Midbrain (tissue), 1 donor: ENCODE measurements around the gene GRK5.

Source experiments
- DNase-seq: peaks from one replicate; lab custom pipeline; 2025; lab: John Stamatoyannopoulos, UW

GRK5 gene

GRCh38 chr10:119360181-119360921, 153.0 kb downstream of the GRK5 start:
- no peak for DNase-seq

DNA sequence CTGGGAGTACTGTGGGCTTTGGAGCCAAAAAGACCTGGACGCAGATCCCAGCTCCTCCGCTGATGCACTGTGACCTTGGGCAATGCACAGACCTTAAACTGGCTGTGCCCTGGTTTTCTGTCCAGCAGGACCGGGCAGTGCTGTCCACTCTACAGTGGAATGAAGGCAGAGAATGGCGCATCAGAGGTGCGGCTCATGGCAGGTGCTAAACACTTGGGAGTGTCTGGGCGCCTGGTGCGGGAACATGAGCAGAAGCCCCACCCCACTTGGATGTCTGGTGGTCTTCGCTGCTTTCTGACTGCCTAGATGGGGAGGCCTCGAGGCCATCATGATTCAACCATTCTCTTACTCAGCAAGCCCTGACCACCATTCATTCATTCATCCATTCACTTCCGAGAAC, 153.7 kb downstream of the GRK5 start:
- DNase-seq = no peak

DNA sequence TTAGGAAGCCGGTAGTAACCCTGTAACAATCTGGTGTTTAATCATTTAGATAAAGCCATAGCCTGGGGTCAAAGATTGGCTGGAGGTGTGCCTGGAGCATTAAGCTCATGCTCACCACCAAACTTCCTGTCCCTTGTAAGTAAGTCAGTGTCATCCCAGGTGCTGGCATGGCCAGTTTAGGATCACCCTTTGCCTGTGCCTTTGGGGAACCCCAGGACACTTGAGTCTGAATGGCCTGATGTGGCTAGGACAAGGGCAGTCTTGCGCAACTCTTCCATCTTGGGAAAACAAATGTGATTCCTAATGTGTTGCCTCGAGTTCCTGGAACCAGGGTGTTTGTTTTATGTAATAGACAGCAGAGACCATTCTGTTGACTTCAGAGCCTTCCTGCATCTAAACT, 154.8 kb downstream of the GRK5 start:
- no peak for DNase-seq

DNA sequence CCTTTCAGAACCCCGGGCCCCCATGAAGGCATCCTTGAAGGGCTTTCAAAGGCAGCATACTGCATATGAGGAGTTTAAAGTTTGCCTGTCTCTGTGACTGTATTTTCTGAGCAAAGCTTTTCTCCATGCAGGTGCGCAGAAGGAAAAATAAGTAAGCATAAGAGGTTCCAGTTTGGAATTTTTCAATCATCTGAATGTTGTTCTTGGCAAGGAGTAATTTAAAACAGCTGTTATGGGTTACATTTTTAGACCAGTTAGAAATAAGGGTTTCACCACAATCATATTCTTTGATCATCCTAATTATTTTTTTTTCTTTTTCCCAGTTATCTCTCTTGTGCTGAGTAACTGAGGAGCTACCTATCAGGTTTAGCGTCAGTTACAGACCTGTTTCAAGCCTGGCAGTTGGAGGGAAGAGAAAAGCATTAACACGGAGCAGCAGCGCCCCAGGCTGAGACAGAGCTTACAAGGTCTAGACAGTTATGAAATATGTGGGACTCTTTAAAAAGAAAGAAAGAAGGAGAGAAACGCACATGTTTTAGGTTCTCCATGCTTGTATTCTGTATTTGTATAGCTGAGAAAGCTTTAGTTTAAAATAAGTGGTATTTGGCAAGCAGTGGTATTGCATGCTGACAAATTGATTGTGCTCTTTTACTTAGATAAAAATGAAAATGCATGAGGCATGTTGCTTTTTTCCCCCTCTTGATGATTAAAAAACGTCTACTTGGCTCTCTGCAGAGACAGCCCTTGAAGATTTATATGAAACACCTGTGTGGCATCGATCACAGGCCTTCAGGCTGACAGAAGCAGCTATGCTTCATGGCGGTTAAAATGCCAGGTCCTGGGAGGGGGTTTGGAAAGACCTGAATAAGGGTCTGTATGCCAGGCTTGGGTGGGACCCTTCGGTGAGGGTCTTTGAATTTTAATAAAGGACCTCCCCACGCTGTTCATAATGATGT, 157.6 kb downstream of the GRK5 start:
- DNase-seq = no peak

DNA sequence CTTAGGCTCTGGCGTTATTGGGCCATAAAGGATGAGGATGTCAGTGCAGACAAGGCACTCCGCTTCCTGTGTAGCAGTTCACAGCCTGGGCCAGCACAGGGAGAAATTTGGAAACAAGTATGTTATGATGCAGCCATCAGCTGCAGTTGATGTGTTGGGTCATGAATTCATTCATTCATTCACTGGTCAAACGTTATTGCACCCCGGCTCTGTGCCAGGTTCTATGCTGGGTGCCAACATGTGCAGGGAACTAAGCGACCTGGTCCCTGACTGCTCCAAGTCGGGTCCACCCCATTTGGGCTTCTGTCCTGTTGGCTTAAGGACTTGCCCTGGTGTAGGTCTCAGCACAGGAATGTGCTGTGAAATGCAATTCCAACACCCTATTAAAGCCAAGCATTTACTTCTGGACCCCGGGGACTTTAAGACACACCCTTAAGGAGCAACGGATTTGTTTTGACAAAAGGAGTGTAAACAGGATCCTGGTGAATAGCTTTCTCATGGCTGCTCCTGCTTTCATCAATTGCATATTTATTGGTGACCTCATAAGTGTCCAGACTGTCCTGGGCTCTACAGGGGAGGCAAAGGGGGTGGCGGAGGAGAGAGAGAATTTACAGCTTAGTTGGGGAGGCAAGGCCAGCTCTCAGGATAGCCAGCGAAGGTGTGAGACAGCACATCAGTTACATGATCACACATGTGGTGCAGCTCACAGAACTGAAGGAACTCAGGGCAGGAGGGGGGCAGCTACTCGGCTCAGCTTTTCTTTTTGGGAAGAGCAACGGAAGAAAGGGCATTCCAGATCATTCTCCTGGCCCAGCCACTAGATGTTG, 158.6 kb downstream of the GRK5 start:
- no peak for DNase-seq

DNA sequence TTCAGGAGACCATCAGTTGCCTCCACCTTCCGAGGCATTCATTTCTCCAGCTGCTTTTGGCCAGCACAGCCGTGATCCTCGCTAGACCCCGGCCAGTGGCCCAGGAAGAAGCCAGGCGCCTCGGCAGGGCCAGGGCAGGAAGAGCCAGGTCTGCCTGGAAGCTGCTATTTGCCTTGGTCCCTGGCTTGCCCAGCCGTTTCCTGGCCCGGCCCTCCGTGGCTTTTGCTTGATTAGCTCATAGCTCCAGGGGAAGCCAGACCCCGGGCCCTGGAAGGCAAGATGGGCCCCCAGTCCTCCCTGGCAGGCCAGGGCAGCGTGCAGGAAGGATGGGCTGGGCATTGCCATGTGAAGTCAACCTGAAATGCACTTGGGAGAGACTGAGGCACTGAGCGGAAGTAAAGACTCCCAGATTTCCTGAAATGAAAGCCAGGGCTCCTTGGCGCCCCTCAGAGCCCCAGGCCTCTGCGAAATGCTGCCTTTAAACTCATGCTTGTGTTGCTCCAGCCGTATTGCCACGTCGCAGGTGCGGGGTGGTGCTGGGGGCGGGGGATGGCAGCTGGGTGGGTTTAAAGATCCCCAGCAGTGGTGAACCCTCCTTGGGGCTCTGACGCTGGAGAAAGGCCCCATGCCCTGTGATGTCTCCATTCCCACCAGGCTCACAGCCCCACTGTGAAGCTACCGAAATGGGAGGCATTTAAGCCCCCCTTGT, 160.6 kb downstream of the GRK5 start:
- no peak for DNase-seq

DNA sequence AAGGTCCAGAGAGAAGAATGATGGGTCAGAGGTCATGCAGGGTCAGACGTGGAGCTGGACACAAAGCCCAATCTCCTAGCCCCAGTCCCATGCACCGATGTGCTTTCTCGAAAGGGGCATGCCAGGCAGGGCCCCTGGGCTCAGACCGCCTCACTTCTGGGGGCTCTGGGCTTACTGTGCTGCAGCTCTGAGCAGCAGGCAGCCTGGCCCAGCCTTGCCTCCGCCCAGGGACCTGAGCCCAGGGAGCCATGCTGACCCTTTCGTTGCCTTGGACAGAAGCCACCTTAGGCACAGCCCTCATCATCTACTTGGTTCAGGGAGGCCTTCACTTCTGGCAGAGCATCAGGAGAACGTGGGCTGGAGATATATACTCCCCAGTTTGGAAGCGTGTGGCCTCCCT, 161.2 kb downstream of the GRK5 start:
- DNase-seq = no peak

GRCh38 chr10:119368991-119369869, 161.9 kb downstream of the GRK5 start:
- no peak for DNase-seq

DNA sequence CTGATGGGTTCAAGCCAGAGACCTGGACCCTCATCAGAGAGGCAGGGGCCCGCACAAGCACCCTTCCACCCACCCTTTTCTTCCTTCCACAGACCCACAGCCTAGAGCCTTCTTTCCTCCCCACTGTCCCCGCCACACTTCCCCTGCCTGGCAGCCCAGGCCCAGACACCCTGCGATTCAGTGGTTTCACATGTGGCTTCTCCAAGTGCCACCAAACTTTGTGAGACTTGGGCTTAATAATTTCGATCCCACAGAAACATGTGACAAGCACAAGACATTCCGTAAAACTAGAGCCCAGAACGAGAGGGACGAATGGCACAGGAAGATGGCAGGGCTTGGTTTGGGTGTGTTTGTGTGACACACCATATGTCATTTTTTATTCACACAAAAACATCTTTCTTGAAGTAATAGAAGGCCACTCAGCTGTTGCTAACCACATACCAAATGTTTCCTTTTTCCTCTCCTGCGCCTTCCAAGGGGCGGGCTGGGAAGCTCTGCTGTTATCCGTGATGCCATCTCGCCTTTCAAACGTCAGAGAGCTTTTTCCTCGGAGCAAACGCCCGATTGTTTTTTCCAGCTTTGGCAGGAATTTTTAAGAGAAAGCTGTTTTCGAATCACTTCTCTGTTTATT, 162.9 kb downstream of the GRK5 start:
- no peak for DNase-seq

GRCh38 chr10:119370972-119371703, 163.8 kb downstream of the GRK5 start:
- DNase-seq = no peak

DNA sequence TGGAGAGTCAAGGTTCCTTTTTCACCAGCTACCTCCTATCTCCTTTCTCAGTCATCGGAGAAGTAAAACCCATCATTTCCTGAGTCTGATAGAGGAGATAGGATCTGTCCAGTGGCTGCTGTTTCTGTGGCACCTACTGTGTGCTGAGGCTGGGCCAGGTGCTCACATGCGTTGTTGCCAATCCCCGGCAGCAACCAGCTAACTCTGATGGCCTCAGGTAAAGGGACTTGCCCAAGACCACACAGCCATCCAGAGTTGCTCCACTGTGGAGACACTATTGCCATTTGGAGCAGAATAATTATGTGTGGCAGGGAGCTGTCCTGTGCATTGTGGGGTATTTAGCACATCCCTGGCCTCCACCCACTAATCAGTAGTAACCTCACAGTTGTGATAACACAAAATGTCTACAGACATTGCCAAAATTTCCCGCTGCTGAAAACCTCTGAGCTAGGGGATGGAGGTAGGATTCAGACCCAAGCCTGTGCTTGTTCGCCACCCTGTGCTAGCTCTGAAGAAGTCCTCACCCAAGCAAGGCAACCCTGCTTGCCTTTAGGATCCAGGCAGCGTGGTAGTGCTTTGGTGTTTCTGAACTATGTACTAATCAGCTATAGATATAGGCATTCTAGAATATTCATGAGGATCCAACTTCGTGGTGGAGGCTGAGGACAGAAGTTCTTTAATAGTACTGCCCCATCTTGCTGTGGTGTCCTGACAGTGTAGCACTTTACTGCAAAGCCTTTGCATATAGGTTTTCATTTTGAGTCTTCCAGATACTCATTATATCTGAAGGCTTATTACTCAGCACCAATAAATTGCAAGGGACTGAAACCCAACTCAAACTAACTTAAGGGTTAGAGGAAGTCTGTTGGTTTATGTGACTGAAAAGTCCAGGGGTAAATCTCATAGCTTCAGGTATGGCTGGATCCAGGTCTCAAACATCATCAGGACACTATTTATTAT, 164.6 kb downstream of the GRK5 start:
- no peak for DNase-seq

GRCh38 chr10:119373294-119374102, 166.1 kb downstream of the GRK5 start:
- no peak for DNase-seq

GRCh38 chr10:119374236-119374635, 166.9 kb downstream of the GRK5 start:
- no peak for DNase-seq

DNA sequence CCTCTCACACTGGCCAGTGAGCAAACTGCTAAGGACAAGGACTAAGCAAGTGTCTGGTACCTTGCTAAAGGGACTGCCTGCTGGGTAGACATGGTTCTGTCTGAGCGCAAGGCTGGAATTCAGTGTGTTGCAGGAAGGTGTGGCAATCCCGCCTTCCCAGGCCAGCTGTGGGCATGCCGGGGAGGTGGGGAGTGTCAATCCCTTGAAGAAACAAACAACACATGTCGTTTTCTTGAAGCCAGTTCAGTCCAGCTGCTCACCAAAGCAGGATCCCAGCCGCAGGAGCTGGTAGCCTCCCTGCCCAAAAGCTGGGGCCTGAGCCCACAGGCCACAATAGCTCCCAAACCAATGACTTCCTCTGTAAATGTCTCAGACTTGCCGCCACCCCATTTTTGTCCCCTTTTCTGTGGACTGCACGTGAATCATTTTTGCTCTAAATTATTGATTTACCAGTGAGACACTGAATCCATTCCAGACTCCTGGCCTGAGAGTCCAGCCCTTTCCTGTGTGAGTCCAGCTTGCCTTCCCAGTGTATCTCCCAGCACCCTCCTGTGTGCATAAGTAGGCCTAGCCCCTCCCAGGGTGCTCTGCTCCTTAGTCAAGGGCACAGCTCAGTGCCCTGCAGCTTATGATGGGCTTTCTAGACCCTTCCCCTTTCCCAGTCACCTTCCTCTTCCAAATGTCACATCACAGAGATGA, 168.4 kb downstream of the GRK5 start:
- no peak for DNase-seq

- no peak for DNase-seq
Observed at GRCh38 chr10:119377451-119377957, 170.1 kb downstream of the GRK5 start.

GRCh38 chr10:119377958-119378736, 170.8 kb downstream of the GRK5 start:
- peak; percentile 36 for DNase-seq
